ENCODE data around the gene STARD8. TPM values are rescaled to one million over a fixed set of nuclear protein-coding genes. Genes with fewer than 3 reads are reported as not detected.

STARD8 gene
- total RNA-seq, 1 donor from 2014 or later, result 14.0 TPM

DNA sequence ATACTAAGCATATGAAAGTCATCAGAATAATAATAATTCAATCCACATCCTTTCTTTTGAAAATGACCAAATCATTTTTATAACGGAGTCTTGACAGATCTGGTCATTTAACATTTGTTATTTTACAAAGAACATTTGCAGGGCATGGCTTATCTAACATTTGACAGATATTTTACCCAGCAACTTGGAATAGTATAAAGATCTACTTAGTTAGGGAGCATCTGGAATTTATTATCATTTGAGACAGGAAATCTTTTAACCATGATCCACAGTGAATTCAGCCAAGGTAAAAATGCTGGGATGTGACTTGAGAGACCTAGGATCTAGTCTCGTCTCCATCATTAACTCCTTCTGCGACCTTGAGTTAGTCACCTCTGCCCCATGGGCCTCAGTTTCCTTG lies 22.4 kb downstream of the STARD8 start:
- intact Hi-C loops (cut with DNase I), result no loop called here
- Histone ChIP-seq H3K27ac (no peak overlapping the region), H3K4me3 (no peak overlapping the region)

DNA sequence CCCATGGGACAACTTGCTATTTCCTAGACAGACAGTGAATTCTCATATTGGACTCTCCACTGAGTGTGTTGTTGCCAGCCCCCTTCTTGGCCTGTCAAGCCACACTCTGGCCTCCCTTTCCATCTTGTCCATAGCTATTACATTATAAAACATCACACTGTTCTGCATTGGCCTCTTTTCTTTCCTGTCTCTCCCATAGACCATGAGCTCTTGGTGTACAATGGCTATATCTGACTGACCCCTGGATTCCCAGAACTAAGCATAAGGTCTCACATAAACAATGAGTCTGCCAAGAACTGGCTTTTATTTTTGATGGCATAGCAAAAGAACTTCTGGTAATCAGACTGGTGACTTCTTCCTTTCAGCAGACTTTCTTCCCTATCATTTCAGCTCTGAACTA lies 23.8 kb downstream of the STARD8 start:
- TF ChIP-seq POLR2AphosphoS5 (IDR thresholded peaks at IDR 0.05; ENCODE audit: insufficient read depth in 1 of 2, low read depth in 1 of 2) (no peak), POLR2A (IDR thresholded peaks at IDR 0.05) (no peak)
- TF ChIP-seq, protein P1, sequence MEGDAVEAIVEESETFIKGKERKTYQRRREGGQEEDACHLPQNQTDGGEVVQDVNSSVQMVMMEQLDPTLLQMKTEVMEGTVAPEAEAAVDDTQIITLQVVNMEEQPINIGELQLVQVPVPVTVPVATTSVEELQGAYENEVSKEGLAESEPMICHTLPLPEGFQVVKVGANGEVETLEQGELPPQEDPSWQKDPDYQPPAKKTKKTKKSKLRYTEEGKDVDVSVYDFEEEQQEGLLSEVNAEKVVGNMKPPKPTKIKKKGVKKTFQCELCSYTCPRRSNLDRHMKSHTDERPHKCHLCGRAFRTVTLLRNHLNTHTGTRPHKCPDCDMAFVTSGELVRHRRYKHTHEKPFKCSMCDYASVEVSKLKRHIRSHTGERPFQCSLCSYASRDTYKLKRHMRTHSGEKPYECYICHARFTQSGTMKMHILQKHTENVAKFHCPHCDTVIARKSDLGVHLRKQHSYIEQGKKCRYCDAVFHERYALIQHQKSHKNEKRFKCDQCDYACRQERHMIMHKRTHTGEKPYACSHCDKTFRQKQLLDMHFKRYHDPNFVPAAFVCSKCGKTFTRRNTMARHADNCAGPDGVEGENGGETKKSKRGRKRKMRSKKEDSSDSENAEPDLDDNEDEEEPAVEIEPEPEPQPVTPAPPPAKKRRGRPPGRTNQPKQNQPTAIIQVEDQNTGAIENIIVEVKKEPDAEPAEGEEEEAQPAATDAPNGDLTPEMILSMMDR (IDR thresholded peaks at IDR 0.05), result no peak
- intact Hi-C loops (cut with DNase I), result no loop called here
- Histone ChIP-seq H3K4me1 (peaks cover 4% of the 10 kb centered on the region), H3K4me3 (no peak overlapping the region), H3K27me3 (no peaks in the 10 kb centered on the region), H3K36me3 (no peaks in the 10 kb centered on the region), H3K9me3 (no peaks in the 10 kb centered on the region), H3K27ac (no peak overlapping the region)
- DNase-seq (ENCODE audit: extremely low spot score in 2 of 2), result no peak

More for the DNA sequence above, 22.4 kb downstream of the STARD8 start:
- DNase-seq (ENCODE audit: extremely low spot score in 2 of 2), result no peak
- Histone ChIP-seq H3K9me3 (no peaks in the 10 kb centered on the region), H3K27me3 (no peaks in the 10 kb centered on the region), H3K36me3 (no peaks in the 10 kb centered on the region), H3K4me1 (peaks cover 4% of the 10 kb centered on the region)
- no peak for TF ChIP-seq POLR2AphosphoS5 (IDR thresholded peaks at IDR 0.05; ENCODE audit: insufficient read depth in 1 of 2, low read depth in 1 of 2)
- no peak for TF ChIP-seq POLR2A (IDR thresholded peaks at IDR 0.05)
- TF ChIP-seq, protein P1 (IDR thresholded peaks at IDR 0.05), result no peak

DNA sequence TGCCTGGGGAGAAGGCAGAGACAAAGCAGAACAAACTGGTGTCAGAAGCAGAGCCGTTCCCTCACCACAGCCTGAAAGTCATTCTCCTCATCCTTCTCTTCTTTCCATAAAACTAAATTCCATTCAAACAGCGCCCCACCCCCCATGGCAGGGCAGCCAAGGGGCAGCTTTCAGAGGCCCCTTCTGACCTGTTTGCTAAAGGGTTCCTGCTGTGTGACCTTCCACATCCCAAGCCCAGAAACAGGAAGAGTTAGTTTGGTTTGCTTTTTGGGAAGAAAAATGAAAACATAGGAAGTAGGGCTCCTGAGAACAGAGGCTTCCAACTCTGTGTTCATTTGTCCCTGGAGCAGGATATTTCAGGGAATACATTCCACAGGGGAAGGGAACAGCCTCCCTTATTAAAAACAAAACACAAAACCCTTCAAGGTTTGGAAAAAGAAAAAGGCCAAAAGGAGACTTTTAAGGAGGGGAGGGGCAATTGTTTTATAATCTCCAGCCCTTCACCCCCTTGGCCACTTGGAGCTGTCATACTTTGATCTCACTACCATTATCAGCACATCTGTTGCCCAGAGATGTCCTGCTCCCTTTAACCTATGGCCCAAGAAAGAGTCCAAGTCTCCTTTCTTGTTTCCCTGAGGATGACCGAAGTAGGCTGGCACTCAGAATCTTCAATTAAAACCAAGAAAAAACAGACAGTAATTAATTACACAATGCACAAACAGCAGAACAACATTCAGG lies 25.3 kb downstream of the STARD8 start:
- Histone ChIP-seq H3K27ac (peak overlapping the region; percentile 16), H3K36me3 (no peaks in the 10 kb centered on the region), H3K4me3 (no peak overlapping the region), H3K27me3 (no peaks in the 10 kb centered on the region), H3K9me3 (no peaks in the 10 kb centered on the region), H3K4me1 (peaks cover 4% of the 10 kb centered on the region)
- TF ChIP-seq POLR2A (IDR thresholded peaks at IDR 0.05) (no peak), POLR2AphosphoS5 (IDR thresholded peaks at IDR 0.05; ENCODE audit: insufficient read depth in 1 of 2, low read depth in 1 of 2) (peak in 1 of 2 donors; percentile 39)
- TF ChIP-seq, protein P1 (IDR thresholded peaks at IDR 0.05), result no peak
- no peak for DNase-seq (ENCODE audit: extremely low spot score in 2 of 2)
- intact Hi-C loops (cut with DNase I), result no loop called here

DNA sequence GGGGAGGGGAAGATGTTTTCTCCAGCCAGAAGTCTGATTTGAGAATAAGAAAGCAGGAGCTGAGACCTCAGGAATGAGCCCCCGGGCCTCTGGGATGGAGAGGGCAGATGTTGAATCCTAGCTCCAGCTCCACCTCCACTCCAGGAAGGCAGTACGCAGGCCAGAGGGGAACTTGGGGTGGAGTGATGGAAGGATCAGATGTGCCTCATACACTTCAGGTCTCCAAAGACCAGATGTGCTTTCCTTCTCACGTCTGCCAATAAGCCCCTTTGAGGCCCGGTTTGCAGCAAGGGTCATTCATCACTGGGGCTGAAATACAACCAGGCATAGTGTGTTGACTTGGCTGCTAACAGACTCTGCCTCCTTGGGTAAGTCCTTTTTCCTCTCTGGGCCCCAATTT lies 28.1 kb downstream of the STARD8 start:
- TF ChIP-seq, protein P1 (IDR thresholded peaks at IDR 0.05), result no peak
- no peak for TF ChIP-seq POLR2A (IDR thresholded peaks at IDR 0.05)
- TF ChIP-seq POLR2AphosphoS5 (IDR thresholded peaks at IDR 0.05; ENCODE audit: insufficient read depth in 1 of 2, low read depth in 1 of 2), result no peak
- H3K27ac ChIP-seq, result no peak overlapping the region
- intact Hi-C loops (cut with DNase I), result no loop called here
- peaks cover 4% of the 10 kb centered on the region for H3K4me1 ChIP-seq
- no peaks in the 10 kb centered on the region for H3K27me3 ChIP-seq
- H3K4me3 ChIP-seq, result no peak overlapping the region
- no peaks in the 10 kb centered on the region for H3K9me3 ChIP-seq
- H3K36me3 ChIP-seq, result no peaks in the 10 kb centered on the region
- DNase-seq (ENCODE audit: extremely low spot score in 2 of 2), result no peak

DNA sequence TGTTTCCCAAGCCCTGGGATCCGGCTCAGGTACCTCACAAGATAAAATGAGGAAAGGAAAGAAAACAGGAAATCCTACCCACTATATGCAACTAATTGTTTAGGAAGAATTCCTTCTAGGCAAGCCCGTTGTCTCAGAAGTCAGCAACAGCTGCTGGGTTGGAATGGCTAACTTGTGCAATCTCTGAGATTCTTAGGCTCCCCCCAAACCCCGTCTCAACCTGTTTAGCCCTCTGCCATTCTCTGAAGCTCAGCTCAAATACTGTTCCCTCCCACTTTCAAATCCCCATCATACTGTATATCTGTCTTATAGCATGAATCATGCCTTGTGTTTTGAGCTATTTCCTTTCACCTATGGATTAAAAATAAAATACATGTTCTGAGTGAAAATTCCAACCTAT lies 28.9 kb downstream of the STARD8 start:
- H3K9me3 ChIP-seq, result no peaks in the 10 kb centered on the region
- intact Hi-C loops (cut with DNase I), result no loop called here
- no peak for DNase-seq (ENCODE audit: extremely low spot score in 2 of 2)
- H3K4me3 ChIP-seq, result no peak overlapping the region
- H3K27me3 ChIP-seq, result no peaks in the 10 kb centered on the region
- peaks cover 4% of the 10 kb centered on the region for H3K4me1 ChIP-seq
- no peak overlapping the region for H3K27ac ChIP-seq
- TF ChIP-seq POLR2A (IDR thresholded peaks at IDR 0.05), result no peak
- TF ChIP-seq POLR2AphosphoS5 (IDR thresholded peaks at IDR 0.05; ENCODE audit: insufficient read depth in 1 of 2, low read depth in 1 of 2), result no peak
- TF ChIP-seq, protein P1 (IDR thresholded peaks at IDR 0.05), result no peak
- H3K36me3 ChIP-seq, result no peaks in the 10 kb centered on the region

Measured in vagina (tissue), 2 donors.